HT-29 (cell line): ENCODE data around the gene DGCR2. TPM values are rescaled to one million over a fixed set of nuclear protein-coding genes. Genes with fewer than 3 reads are reported as not detected.
"Not testable (repeated sequence)": the region's sequence is repeated elsewhere in the genome, so short reads cannot be mapped to it uniquely, and the experiment has no call there.

Experiments
- DNase-seq: peaks from one replicate; pipeline ENCODE4 v3.0.0-alpha.2; 2015; ENCODE audit warnings: low spot score
- total RNA-seq: library from RNA; depleted of rRNA; stranded (reverse); fragments of >200 nt; shearing (Covaris generic); gene quantifications from 2 replicates; pipeline ENCODE4 v1.2.3, GENCODE V29; 2014

DGCR2 gene
- total RNA-seq, 1 experiment from 2014 or later, result 114 TPM

GRCh38 chr22:19032156-19032785 lies 89.9 kb downstream of the DGCR2 start:
- DNase-seq, result not testable (repeated sequence)

- not testable (repeated sequence) for DNase-seq
Measured at GRCh38 chr22:19030889-19031252, 91.3 kb downstream of the DGCR2 start.

GRCh38 chr22:19030226-19030888 lies 91.9 kb downstream of the DGCR2 start:
- DNase-seq, result not testable (repeated sequence)

- DNase-seq, result not testable (repeated sequence)
Measured at GRCh38 chr22:19029113-19030103, 92.8 kb downstream of the DGCR2 start.

GRCh38 chr22:19028060-19028455 lies 94.2 kb downstream of the DGCR2 start:
- not testable (repeated sequence) for DNase-seq

GRCh38 chr22:19027371-19028059 lies 94.7 kb downstream of the DGCR2 start:
- DNase-seq, result not testable (repeated sequence)

- DNase-seq, result not testable (repeated sequence)
Measured at GRCh38 chr22:19026080-19026479, 96.1 kb downstream of the DGCR2 start.

GRCh38 chr22:19024956-19025489 lies 97.2 kb downstream of the DGCR2 start:
- not testable (repeated sequence) for DNase-seq

GRCh38 chr22:19023931-19024330 lies 98.3 kb downstream of the DGCR2 start:
- not testable (repeated sequence) for DNase-seq

- no peak for DNase-seq
Measured at GRCh38 chr22:19022755-19023154, 99.5 kb downstream of the DGCR2 start.

- DNase-seq, result no peak
Measured at GRCh38 chr22:19019679-19020032, 102.6 kb downstream of the DGCR2 start.

- no peak for DNase-seq
Measured at GRCh38 chr22:19019029-19019678, 103.1 kb downstream of the DGCR2 start.

GRCh38 chr22:19018256-19018655 lies 104.0 kb downstream of the DGCR2 start:
- no peak for DNase-seq

- no peak for DNase-seq
Measured at GRCh38 chr22:19016081-19016766, 106.0 kb downstream of the DGCR2 start.

GRCh38 chr22:19014886-19015285 lies 107.3 kb downstream of the DGCR2 start:
- DNase-seq, result no peak

- DNase-seq, result not testable (repeated sequence)
Measured at GRCh38 chr22:19013881-19014598, 108.2 kb downstream of the DGCR2 start.

GRCh38 chr22:19013411-19013810 lies 108.8 kb downstream of the DGCR2 start:
- DNase-seq, result not testable (repeated sequence)

- DNase-seq, result no peak
Measured at GRCh38 chr22:19012308-19012986, 109.8 kb downstream of the DGCR2 start.

- not testable (repeated sequence) for DNase-seq
Measured at GRCh38 chr22:19011611-19012010, 110.6 kb downstream of the DGCR2 start.
